ENCODE results near the gene SLC25A21. TPM values are rescaled to one million over a fixed set of nuclear protein-coding genes. Genes with fewer than 3 reads are reported as not detected.

The SLC25A21 gene
- total and polyA plus RNA-seq, 2 of the 13 experiments (the other 11 are each of a cell fraction or from before 2014, with no cell fraction given), result 1.9 to 2.9 TPM

DNA sequence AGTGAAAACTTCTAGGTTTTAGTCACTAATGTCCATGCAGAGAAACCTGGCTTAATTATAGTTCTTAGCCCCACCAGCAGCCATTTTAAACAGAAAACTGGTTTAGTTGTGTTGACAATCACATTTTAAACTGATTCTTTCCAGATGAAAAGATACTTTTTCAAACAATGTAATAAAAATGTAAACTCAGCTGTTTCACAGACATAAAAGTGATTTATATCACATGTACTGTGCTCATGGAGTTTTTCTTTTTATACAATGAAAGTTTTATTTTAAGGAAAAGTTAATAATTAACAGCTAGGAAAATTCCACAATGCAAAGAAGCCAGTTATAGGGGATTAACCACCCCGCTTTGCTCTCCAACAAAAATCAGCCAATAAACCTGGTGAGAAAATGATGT lies 381.0 kb downstream of the SLC25A21 start:
- CTCF ChIA-PET (ENCODE audit: low intra/inter-chr PET ratio, low total read pairs), result no interaction called here
- Histone ChIP-seq H3K9ac (ENCODE audit: insufficient read depth, low read depth, low read length) (no peak overlapping the region), H3K4me2 (ENCODE audit: low read depth, low read length) (peak overlapping the region; percentile 26), H3K27ac (ENCODE audit: extremely low read length, insufficient read depth, low read length) (no peak overlapping the region), H3K4me3 (replicated peaks in 1 of 3; ENCODE audit: insufficient read depth in 1 of 3, low read depth in 2 of 3, low read length in 3 of 3) (0 out of 6 replicates have a peak overlapping the region, but pooled peaks of 1 of the 3 experiments have one; percentile 2), H4K20me1 (ENCODE audit: insufficient read depth, low read length) (no peaks in the 10 kb centered on the region), H3K27me3 (ENCODE audit: control insufficient read depth in 1 of 2, insufficient read depth in 2 of 2, low read length in 2 of 2) (no peaks in the 10 kb centered on the region), H3K4me1 (ENCODE audit: insufficient read depth, low read length) (peaks cover 13% of the 10 kb centered on the region), H3K79me2 (ENCODE audit: insufficient read depth, low read length) (no peaks in the 10 kb centered on the region), H2AFZ (ENCODE audit: low read length) (no peak overlapping the region), H3K9me3 (ENCODE audit: low read length) (no peaks in the 10 kb centered on the region), H3K36me3 (replicated peaks in 1 of 2; ENCODE audit: control insufficient read depth in 1 of 2, insufficient read depth in 2 of 2, low read length in 2 of 2) (no peaks in the 10 kb centered on the region)
- peak; percentile 51 for TF ChIP-seq YY1 (IDR thresholded peaks at IDR 0.05; ENCODE audit: insufficient read depth, insufficient replicate concordance, low read depth, low read length)
- TF ChIP-seq SKI (IDR thresholded peaks at IDR 0.05; ENCODE audit: partially characterized antibody), result no peak
- peak; percentile 62 for TF ChIP-seq HNF1A (IDR thresholded peaks at IDR 0.05; ENCODE audit: low read depth)
- TF ChIP-seq HNF1A (CRISPR knock-in tag; IDR thresholded peaks at IDR 0.05; ENCODE audit: borderline replicate concordance), result no peak; the same call in 1 of the 2 replicates
- TF ChIP-seq MAFK (conservative IDR thresholded peaks at IDR 0.05 in 1 of 2, IDR thresholded peaks at IDR 0.05 in 1 of 2; ENCODE audit: low read length in 2 of 2), result peak; percentile 74 to 82
- TF ChIP-seq MAFF (IDR thresholded peaks at IDR 0.05; ENCODE audit: low read depth, low read length), result peak; percentile 69; the same call in 1 of the 2 replicates
- TF ChIP-seq ZNF546 (CRISPR knock-in tag; conservative IDR thresholded peaks at IDR 0.05), result no peak
- TF ChIP-seq ZNF644 (CRISPR knock-in tag; IDR thresholded peaks at IDR 0.05; ENCODE audit: low read depth), result 0 out of 2 replicates have a peak, but pooled peaks have one; percentile 8
- peak; percentile 98 for TF ChIP-seq HNRNPUL1 (IDR thresholded peaks at IDR 0.05; ENCODE audit: low read depth, low read length)
- POLR2A ChIA-PET, result no interaction called here
- intact Hi-C loops (cut with micrococcal nuclease; ENCODE audit: unreplicated experiment) (no loop called here), in situ Hi-C loops (cut with HindIII; ENCODE audit: extremely low pct_ligation_motif_present, low pct_unique_long_range_greater_than_20kb) (no loop called here)
- DNase-seq (ENCODE audit: low spot score) (peak; percentile 23), ATAC-seq (peak; percentile 50), FAIRE-seq (no peak)
- 1% methylated on average over 1 of the region's 1 CpG for WGBS (ENCODE audit: low lambda C conversion rate)
- no TSS peak for BruUV-seq (replicated peaks)
